NT2/D1 (cell line): Measurements from ENCODE around the gene PGAM2.

Source experiments
- SUZ12 ChIP-seq: IDR thresholded peaks from 2 replicates; pipeline ENCODE4 v1.6.1; 2011; ENCODE audit not compliant: insufficient read length, insufficient read depth; ENCODE audit errors: extremely low read depth
- YY1 ChIP-seq: IDR thresholded peaks from 2 replicates; pipeline ENCODE4 v1.6.1; 2011; ENCODE audit not compliant: insufficient read length, insufficient read depth
- ZNF274 ChIP-seq: IDR thresholded peaks from 2 replicates; pipeline ENCODE4 v1.6.1; 2011; ENCODE audit warnings: mild to moderate bottlenecking, low read depth, low read length

DNA sequence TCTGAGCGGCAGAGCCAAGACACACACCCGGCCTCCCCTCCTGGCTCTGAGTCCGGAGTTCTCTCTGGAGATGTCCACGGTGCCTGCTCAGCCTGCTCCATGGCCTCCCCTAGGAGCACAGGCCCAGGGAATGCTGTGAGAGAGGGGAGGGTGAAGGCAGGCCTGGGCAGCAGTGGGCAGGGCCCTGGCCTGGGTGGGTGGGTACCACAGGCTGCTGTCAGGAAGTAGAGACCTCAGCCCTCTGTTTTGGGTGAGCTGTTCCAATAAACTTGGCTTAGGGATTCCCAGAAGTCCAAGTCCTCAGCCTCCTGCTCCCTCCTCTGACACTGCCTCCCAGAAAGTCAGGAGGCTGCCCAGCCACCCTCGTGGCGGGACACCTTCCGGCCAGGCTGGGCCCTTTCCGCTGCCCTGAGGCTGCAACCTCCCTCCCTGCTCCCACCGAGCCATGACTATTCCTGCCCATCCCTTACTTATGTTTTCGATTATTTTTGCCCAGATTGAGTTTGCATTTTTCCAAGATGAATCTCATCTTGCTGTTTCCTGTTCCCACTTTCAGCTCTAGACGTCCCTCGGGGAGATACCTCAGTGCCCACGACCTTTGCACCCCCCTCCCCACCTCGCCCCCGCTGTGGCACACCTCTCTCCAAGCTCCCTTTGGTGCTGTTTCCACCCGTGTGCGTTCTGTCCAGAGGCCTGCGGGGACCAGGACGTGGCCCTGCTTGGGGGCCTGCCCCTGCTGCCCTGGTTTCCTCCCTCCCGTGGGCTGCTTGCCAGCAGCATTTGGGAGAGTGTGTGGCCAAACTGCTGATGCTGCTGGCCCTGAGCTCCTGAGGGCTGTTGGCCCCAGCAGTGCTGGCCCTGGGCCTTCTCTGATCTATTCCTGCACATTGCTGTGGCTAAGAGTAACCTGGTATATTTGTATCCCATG is 22.8 kb upstream of the PGAM2 start:
- no peak for TF ChIP-seq YY1
- no peak for TF ChIP-seq ZNF274
- no peak for TF ChIP-seq SUZ12
